Measurements from ENCODE around the gene STAP2.

The STAP2 gene

GRCh38 chr19:4320419-4320818 lies 18.2 kb downstream of the STAP2 start:
- Histone ChIP-seq H3K36me3 (ENCODE audit: control insufficient read depth in 1 of 2, insufficient read depth in 2 of 2, low read depth in 1 of 2, low read length in 2 of 2) (peaks cover 0 to 33% of the 10 kb centered on the region in 2 experiments), H2BK15ac (ENCODE audit: low read depth, poor library complexity, severe bottlenecking) (no peak overlapping the region), H3K23ac (ENCODE audit: low read length in 2 of 2) (no peak overlapping the region), H4K91ac (ENCODE audit: low read length) (no peak overlapping the region), H2BK120ac (ENCODE audit: low read depth, low read length) (no peak overlapping the region), H3K4ac (ENCODE audit: low read depth in 1 of 2, low read length in 2 of 2) (no peak overlapping the region), H3K4me1 (ENCODE audit: control insufficient read depth, insufficient read depth, low read depth, low read length) (no peaks in the 10 kb centered on the region), H3K14ac (ENCODE audit: low read length in 2 of 2) (no peak overlapping the region), H3K4me2 (ENCODE audit: low read length, poor library complexity, severe bottlenecking) (no peak overlapping the region), H4K8ac (ENCODE audit: low read length) (no peak overlapping the region), H3K27me3 (ENCODE audit: control insufficient read depth in 1 of 2, insufficient read depth in 1 of 2, low read length in 2 of 2) (peaks cover 0 to 16% of the 10 kb centered on the region in 2 experiments), H3K9me3 (ENCODE audit: control insufficient read depth, low read length) (peaks cover 13% of the 10 kb centered on the region), H3K79me1 (replicated peaks; ENCODE audit: low read length, poor library complexity, severe bottlenecking) (no peaks in the 10 kb centered on the region), H3K27ac (ENCODE audit: low read length, poor library complexity, severe bottlenecking) (no peak overlapping the region), H3K4me3 (ENCODE audit: insufficient read depth in 1 of 2, low read depth in 1 of 2, low read length in 2 of 2) (no peak overlapping the region), H2BK5ac (ENCODE audit: low read depth, low read length, poor library complexity, severe bottlenecking) (no peak overlapping the region), H3K18ac (ENCODE audit: low read depth in 1 of 2, low read length in 2 of 2) (no peak overlapping the region), H2BK12ac (ENCODE audit: low read length in 2 of 2) (no peak overlapping the region), H2AK5ac (ENCODE audit: low read length, severe bottlenecking) (no peak overlapping the region), H3K9ac (ENCODE audit: low read length) (no peak overlapping the region), H2AFZ (ENCODE audit: low read depth, low read length) (no peak overlapping the region)
- WGBS = 93% methylated on average over 2 of the region's 2 CpGs
- no peak for DNase-seq

- no peak overlapping the region for H4K8ac ChIP-seq (ENCODE audit: low read length)
- WGBS = 98% methylated on average over 2 of the region's 2 CpGs
- H2AFZ ChIP-seq (ENCODE audit: low read depth, low read length) = no peak overlapping the region
- H3K23ac ChIP-seq (ENCODE audit: low read length in 2 of 2) = no peak overlapping the region
- no peak overlapping the region for H3K27ac ChIP-seq (ENCODE audit: low read length, poor library complexity, severe bottlenecking)
- H3K36me3 ChIP-seq (ENCODE audit: control insufficient read depth in 1 of 2, insufficient read depth in 2 of 2, low read depth in 1 of 2, low read length in 2 of 2) = peaks cover 0 to 27% of the 10 kb centered on the region in 2 experiments
- no peak for DNase-seq
- no peak overlapping the region for H2BK5ac ChIP-seq (ENCODE audit: low read depth, low read length, poor library complexity, severe bottlenecking)
- no peak overlapping the region for H3K4me3 ChIP-seq (ENCODE audit: insufficient read depth in 1 of 2, low read depth in 1 of 2, low read length in 2 of 2)
- no peak overlapping the region for H2AK5ac ChIP-seq (ENCODE audit: low read length, severe bottlenecking)
- H3K14ac ChIP-seq (ENCODE audit: low read length in 2 of 2) = no peak overlapping the region
- H2BK15ac ChIP-seq (ENCODE audit: low read depth, poor library complexity, severe bottlenecking) = no peak overlapping the region
- H3K18ac ChIP-seq (ENCODE audit: low read depth in 1 of 2, low read length in 2 of 2) = no peak overlapping the region
- no peak overlapping the region for H4K91ac ChIP-seq (ENCODE audit: low read length)
- H2BK12ac ChIP-seq (ENCODE audit: low read length in 2 of 2) = no peak overlapping the region
- peaks cover 0 to 13% of the 10 kb centered on the region in 2 experiments for H3K27me3 ChIP-seq (ENCODE audit: control insufficient read depth in 1 of 2, insufficient read depth in 1 of 2, low read length in 2 of 2)
- no peak overlapping the region for H3K9ac ChIP-seq (ENCODE audit: low read length)
- no peak overlapping the region for H3K4me2 ChIP-seq (ENCODE audit: low read length, poor library complexity, severe bottlenecking)
- no peak overlapping the region for H3K4ac ChIP-seq (ENCODE audit: low read depth in 1 of 2, low read length in 2 of 2)
- no peaks in the 10 kb centered on the region for H3K79me1 ChIP-seq (replicated peaks; ENCODE audit: low read length, poor library complexity, severe bottlenecking)
- H2BK120ac ChIP-seq (ENCODE audit: low read depth, low read length) = no peak overlapping the region
- peaks cover 13% of the 10 kb centered on the region for H3K9me3 ChIP-seq (ENCODE audit: control insufficient read depth, low read length)
- no peaks in the 10 kb centered on the region for H3K4me1 ChIP-seq (ENCODE audit: control insufficient read depth, insufficient read depth, low read depth, low read length)
These were observed 19.4 kb downstream of the STAP2 start for GRCh38 chr19:4319067-4319718.

GRCh38 chr19:4318460-4318859 lies 20.2 kb downstream of the STAP2 start:
- H3K36me3 ChIP-seq (ENCODE audit: control insufficient read depth in 1 of 2, insufficient read depth in 2 of 2, low read depth in 1 of 2, low read length in 2 of 2) = peaks cover 0 to 20% of the 10 kb centered on the region in 2 experiments
- no peak overlapping the region for H3K9ac ChIP-seq (ENCODE audit: low read length)
- H2BK15ac ChIP-seq (ENCODE audit: low read depth, poor library complexity, severe bottlenecking) = no peak overlapping the region
- H3K23ac ChIP-seq (ENCODE audit: low read length in 2 of 2) = no peak overlapping the region
- H2BK5ac ChIP-seq (ENCODE audit: low read depth, low read length, poor library complexity, severe bottlenecking) = no peak overlapping the region
- peaks cover 13% of the 10 kb centered on the region for H3K9me3 ChIP-seq (ENCODE audit: control insufficient read depth, low read length)
- no peak for DNase-seq
- no peak overlapping the region for H2BK120ac ChIP-seq (ENCODE audit: low read depth, low read length)
- no peak overlapping the region for H3K4me3 ChIP-seq (ENCODE audit: insufficient read depth in 1 of 2, low read depth in 1 of 2, low read length in 2 of 2)
- H2AK5ac ChIP-seq (ENCODE audit: low read length, severe bottlenecking) = no peak overlapping the region
- H3K18ac ChIP-seq (ENCODE audit: low read depth in 1 of 2, low read length in 2 of 2) = no peak overlapping the region
- no peak overlapping the region for H2AFZ ChIP-seq (ENCODE audit: low read depth, low read length)
- H3K4ac ChIP-seq (ENCODE audit: low read depth in 1 of 2, low read length in 2 of 2) = no peak overlapping the region
- H4K91ac ChIP-seq (ENCODE audit: low read length) = no peak overlapping the region
- no peak overlapping the region for H4K8ac ChIP-seq (ENCODE audit: low read length)
- H3K4me1 ChIP-seq (ENCODE audit: control insufficient read depth, insufficient read depth, low read depth, low read length) = no peaks in the 10 kb centered on the region
- H3K4me2 ChIP-seq (ENCODE audit: low read length, poor library complexity, severe bottlenecking) = no peak overlapping the region
- WGBS = 100% methylated on average over 2 of the region's 7 CpGs
- H3K27ac ChIP-seq (ENCODE audit: low read length, poor library complexity, severe bottlenecking) = no peak overlapping the region
- H3K27me3 ChIP-seq (ENCODE audit: control insufficient read depth in 1 of 2, insufficient read depth in 1 of 2, low read length in 2 of 2) = peaks cover 0 to 13% of the 10 kb centered on the region in 2 experiments
- H2BK12ac ChIP-seq (ENCODE audit: low read length in 2 of 2) = no peak overlapping the region
- no peaks in the 10 kb centered on the region for H3K79me1 ChIP-seq (replicated peaks; ENCODE audit: low read length, poor library complexity, severe bottlenecking)
- H3K14ac ChIP-seq (ENCODE audit: low read length in 2 of 2) = no peak overlapping the region

- Histone ChIP-seq H2AFZ (ENCODE audit: low read depth, low read length) (no peak overlapping the region), H3K4me1 (ENCODE audit: control insufficient read depth, insufficient read depth, low read depth, low read length) (no peaks in the 10 kb centered on the region), H2BK15ac (ENCODE audit: low read depth, poor library complexity, severe bottlenecking) (no peak overlapping the region), H3K27ac (ENCODE audit: low read length, poor library complexity, severe bottlenecking) (no peak overlapping the region), H2BK5ac (ENCODE audit: low read depth, low read length, poor library complexity, severe bottlenecking) (no peak overlapping the region), H3K4me2 (ENCODE audit: low read length, poor library complexity, severe bottlenecking) (no peak overlapping the region), H3K36me3 (ENCODE audit: control insufficient read depth in 1 of 2, insufficient read depth in 2 of 2, low read depth in 1 of 2, low read length in 2 of 2) (peaks cover 0 to 16% of the 10 kb centered on the region in 2 experiments), H3K4ac (ENCODE audit: low read depth in 1 of 2, low read length in 2 of 2) (no peak overlapping the region), H3K27me3 (ENCODE audit: control insufficient read depth in 1 of 2, insufficient read depth in 1 of 2, low read length in 2 of 2) (peaks cover 0 to 13% of the 10 kb centered on the region in 2 experiments), H3K9me3 (ENCODE audit: control insufficient read depth, low read length) (peaks cover 6% of the 10 kb centered on the region), H2BK120ac (ENCODE audit: low read depth, low read length) (no peak overlapping the region), H2AK5ac (ENCODE audit: low read length, severe bottlenecking) (no peak overlapping the region), H3K18ac (ENCODE audit: low read depth in 1 of 2, low read length in 2 of 2) (no peak overlapping the region), H4K8ac (ENCODE audit: low read length) (no peak overlapping the region), H3K79me1 (replicated peaks; ENCODE audit: low read length, poor library complexity, severe bottlenecking) (no peaks in the 10 kb centered on the region), H3K23ac (ENCODE audit: low read length in 2 of 2) (no peak overlapping the region), H4K91ac (ENCODE audit: low read length) (no peak overlapping the region), H3K14ac (ENCODE audit: low read length in 2 of 2) (no peak overlapping the region), H3K4me3 (ENCODE audit: insufficient read depth in 1 of 2, low read depth in 1 of 2, low read length in 2 of 2) (no peak overlapping the region), H2BK12ac (ENCODE audit: low read length in 2 of 2) (no peak overlapping the region), H3K9ac (ENCODE audit: low read length) (no peak overlapping the region)
- peak; percentile 18 for DNase-seq
- WGBS = 93% methylated on average over 9 of the region's 9 CpGs
These were observed 21.7 kb downstream of the STAP2 start for GRCh38 chr19:4316956-4317355.

All from mesenchymal stem cell (in vitro differentiated cells and primary cell).